Measurements from ENCODE around the gene GFRA1.

Gene GFRA1

DNA sequence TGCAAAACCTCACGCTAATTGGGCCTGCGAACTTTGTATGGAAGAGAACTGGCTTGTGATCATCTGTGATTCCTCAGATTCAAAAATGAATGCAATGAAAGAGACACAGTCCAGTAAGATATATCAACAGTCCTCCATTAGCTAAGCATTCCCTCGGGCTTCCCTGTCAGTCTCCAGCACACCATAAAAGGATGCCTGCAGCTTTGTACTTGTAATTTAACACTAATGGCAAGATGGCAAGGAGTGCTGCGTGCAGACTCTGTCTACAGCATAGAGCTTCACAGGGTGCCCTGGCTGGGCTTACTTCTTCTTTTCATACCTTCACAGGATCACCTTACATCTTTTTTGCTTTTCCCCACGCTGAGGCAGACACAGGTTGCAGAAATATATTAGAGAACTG is 200.0 kb downstream of the GFRA1 start:
- ATAC-seq (ENCODE audit: low read depth) = no peak

DNA sequence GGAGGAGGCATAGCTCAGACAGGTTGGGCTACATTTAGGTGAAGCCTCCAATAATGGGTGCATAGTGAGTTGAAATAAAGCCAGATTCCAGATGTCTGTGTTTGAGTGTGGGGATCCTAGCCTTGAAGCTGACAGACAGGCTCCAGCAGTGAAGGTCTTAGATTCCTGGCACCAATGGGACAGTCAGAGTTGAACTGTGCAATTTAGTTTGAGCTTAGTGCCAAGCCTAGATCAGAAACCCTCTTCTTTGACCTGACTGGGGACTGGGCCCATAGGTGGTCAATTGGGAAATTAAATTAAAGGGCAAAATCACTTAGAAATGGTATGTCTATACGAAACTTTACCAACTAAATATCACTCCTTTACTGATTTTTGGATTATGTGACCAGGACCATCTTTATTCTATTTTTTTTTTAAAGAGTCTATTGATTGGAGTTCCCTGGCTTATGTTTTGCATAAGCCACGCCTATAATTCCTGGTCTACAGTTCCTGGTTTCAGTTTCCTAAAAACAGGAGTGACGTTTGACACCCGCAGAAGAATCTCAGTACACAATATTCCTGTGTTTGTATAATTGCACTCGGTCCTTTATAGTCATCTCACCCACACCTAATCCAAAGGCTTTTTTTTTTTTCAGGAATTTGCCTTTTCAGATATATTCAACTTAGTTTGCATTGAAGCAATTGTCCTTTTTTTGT is 201.4 kb downstream of the GFRA1 start:
- no peaks in the 10 kb centered on the region for H3K36me3 ChIP-seq (ENCODE audit: low read depth)
- no peak for ATAC-seq (ENCODE audit: low read depth)
- no peak for DNase-seq (ENCODE audit: low spot score)
- no peak overlapping the region for H3K4me3 ChIP-seq (ENCODE audit: severe bottlenecking)
- H3K27ac ChIP-seq (ENCODE audit: poor library complexity, severe bottlenecking) = no peak overlapping the region
- H3K4me1 ChIP-seq (ENCODE audit: insufficient read depth, poor library complexity, severe bottlenecking) = no peaks in the 10 kb centered on the region
- no peaks in the 10 kb centered on the region for H3K9me3 ChIP-seq (ENCODE audit: severe bottlenecking)
- TF ChIP-seq, protein P1, sequence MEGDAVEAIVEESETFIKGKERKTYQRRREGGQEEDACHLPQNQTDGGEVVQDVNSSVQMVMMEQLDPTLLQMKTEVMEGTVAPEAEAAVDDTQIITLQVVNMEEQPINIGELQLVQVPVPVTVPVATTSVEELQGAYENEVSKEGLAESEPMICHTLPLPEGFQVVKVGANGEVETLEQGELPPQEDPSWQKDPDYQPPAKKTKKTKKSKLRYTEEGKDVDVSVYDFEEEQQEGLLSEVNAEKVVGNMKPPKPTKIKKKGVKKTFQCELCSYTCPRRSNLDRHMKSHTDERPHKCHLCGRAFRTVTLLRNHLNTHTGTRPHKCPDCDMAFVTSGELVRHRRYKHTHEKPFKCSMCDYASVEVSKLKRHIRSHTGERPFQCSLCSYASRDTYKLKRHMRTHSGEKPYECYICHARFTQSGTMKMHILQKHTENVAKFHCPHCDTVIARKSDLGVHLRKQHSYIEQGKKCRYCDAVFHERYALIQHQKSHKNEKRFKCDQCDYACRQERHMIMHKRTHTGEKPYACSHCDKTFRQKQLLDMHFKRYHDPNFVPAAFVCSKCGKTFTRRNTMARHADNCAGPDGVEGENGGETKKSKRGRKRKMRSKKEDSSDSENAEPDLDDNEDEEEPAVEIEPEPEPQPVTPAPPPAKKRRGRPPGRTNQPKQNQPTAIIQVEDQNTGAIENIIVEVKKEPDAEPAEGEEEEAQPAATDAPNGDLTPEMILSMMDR (IDR thresholded peaks at IDR 0.05; ENCODE audit: poor library complexity, severe bottlenecking) = no peak
- no peaks in the 10 kb centered on the region for H3K27me3 ChIP-seq (ENCODE audit: insufficient read depth, poor library complexity, severe bottlenecking)

More for the DNA sequence above, 200.0 kb downstream of the GFRA1 start:
- no peak for DNase-seq (ENCODE audit: low spot score)
- TF ChIP-seq, protein P1 (IDR thresholded peaks at IDR 0.05; ENCODE audit: poor library complexity, severe bottlenecking) = no peak
- Histone ChIP-seq H3K9me3 (ENCODE audit: severe bottlenecking) (no peaks in the 10 kb centered on the region), H3K4me1 (ENCODE audit: insufficient read depth, poor library complexity, severe bottlenecking) (no peaks in the 10 kb centered on the region), H3K4me3 (ENCODE audit: severe bottlenecking) (no peak overlapping the region), H3K27me3 (ENCODE audit: insufficient read depth, poor library complexity, severe bottlenecking) (no peaks in the 10 kb centered on the region), H3K36me3 (ENCODE audit: low read depth) (no peaks in the 10 kb centered on the region), H3K27ac (ENCODE audit: poor library complexity, severe bottlenecking) (no peak overlapping the region)

DNA sequence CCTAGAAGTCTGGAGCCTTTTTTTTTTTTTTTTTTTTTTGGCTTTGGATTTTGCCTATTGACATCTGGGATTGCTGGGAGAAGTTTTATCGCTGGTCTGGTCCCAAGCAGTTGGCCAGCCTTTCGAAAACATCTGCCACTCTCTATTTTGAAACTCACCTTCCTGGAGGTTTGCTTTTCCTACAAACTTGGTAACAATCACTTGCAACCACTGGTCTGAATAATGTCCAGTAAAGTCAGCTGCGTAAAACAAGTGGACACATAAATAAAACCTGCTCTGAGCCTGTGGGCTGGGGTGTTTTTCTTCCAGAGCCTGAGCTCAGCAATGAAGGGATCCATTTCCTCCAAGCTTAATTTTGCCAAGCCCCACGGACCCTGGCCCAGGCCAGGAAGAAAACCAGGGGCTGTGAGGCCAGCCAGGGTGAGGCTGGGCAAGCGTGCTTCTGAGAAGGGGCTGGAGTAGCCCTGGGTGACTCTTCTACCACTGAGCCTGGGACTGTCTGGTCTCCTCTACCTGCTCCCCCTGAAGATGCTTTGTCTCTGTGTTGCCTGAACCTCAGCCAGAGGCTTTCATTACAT is 202.2 kb downstream of the GFRA1 start:
- no peak for DNase-seq (ENCODE audit: low spot score)
- no peaks in the 10 kb centered on the region for H3K27me3 ChIP-seq (ENCODE audit: insufficient read depth, poor library complexity, severe bottlenecking)

DNA sequence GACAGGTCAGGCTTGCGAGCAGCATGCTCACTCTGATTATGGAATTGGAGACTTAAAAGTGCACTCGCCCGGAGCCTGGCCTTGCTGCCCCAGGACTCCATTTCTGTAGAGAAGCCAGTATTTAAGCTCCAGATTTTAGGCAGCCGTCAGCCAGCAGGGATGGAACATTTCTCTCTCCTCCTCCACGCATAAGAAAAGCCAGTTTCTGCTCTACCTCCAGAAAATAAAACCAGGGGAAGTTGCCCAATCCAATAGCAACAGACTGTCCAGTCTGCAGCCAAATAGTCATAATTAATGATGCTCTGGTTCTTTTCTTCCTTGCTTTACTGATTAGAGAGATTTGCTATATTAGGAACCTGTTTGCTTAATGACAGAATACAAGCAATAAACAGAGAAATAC is 203.2 kb downstream of the GFRA1 start:
- no peak for DNase-seq (ENCODE audit: low spot score)
- Histone ChIP-seq H3K9me3 (ENCODE audit: severe bottlenecking) (no peaks in the 10 kb centered on the region), H3K27me3 (ENCODE audit: insufficient read depth, poor library complexity, severe bottlenecking) (no peaks in the 10 kb centered on the region), H3K4me3 (ENCODE audit: severe bottlenecking) (no peak overlapping the region), H3K27ac (ENCODE audit: poor library complexity, severe bottlenecking) (no peak overlapping the region), H3K4me1 (ENCODE audit: insufficient read depth, poor library complexity, severe bottlenecking) (no peaks in the 10 kb centered on the region), H3K36me3 (ENCODE audit: low read depth) (no peaks in the 10 kb centered on the region)
- no peak for ATAC-seq (ENCODE audit: low read depth)
- TF ChIP-seq, protein P1 (IDR thresholded peaks at IDR 0.05; ENCODE audit: poor library complexity, severe bottlenecking) = no peak

More for the DNA sequence above, 202.2 kb downstream of the GFRA1 start:
- TF ChIP-seq, protein P1 (IDR thresholded peaks at IDR 0.05; ENCODE audit: poor library complexity, severe bottlenecking) = no peak
- Histone ChIP-seq H3K36me3 (ENCODE audit: low read depth) (no peaks in the 10 kb centered on the region), H3K27ac (ENCODE audit: poor library complexity, severe bottlenecking) (no peak overlapping the region), H3K4me1 (ENCODE audit: insufficient read depth, poor library complexity, severe bottlenecking) (no peaks in the 10 kb centered on the region), H3K4me3 (ENCODE audit: severe bottlenecking) (no peak overlapping the region), H3K9me3 (ENCODE audit: severe bottlenecking) (no peaks in the 10 kb centered on the region)
- no peak for ATAC-seq (ENCODE audit: low read depth)

DNA sequence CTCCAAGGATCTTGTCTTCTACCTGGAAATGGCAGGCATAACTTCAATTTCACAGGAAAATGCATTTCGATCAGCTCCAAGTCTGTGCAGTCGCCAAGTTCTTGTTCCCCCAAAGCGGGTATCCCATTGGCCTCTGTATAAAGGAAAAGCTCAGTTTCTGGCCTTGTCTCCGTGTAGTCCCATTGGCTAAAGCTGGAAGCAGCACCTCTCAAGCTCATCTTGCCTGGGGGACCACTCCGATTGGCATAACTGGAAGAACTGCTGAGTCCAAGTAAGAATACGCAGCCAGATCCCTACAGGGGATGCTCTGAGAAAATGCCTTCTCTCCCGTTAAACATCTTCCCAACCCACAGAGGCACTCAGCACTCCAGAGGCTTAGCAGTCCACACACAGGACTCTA is 205.2 kb downstream of the GFRA1 start:
- Histone ChIP-seq H3K27me3 (ENCODE audit: insufficient read depth, poor library complexity, severe bottlenecking) (no peaks in the 10 kb centered on the region), H3K4me3 (ENCODE audit: severe bottlenecking) (no peak overlapping the region), H3K4me1 (ENCODE audit: insufficient read depth, poor library complexity, severe bottlenecking) (no peaks in the 10 kb centered on the region), H3K27ac (ENCODE audit: poor library complexity, severe bottlenecking) (no peak overlapping the region), H3K36me3 (ENCODE audit: low read depth) (no peaks in the 10 kb centered on the region), H3K9me3 (ENCODE audit: severe bottlenecking) (no peaks in the 10 kb centered on the region)
- ATAC-seq (ENCODE audit: low read depth) (no peak), DNase-seq (ENCODE audit: low spot score) (no peak)
- TF ChIP-seq, protein P1 (IDR thresholded peaks at IDR 0.05; ENCODE audit: poor library complexity, severe bottlenecking) = no peak
